ENCODE data around the gene SLC40A1. TPM values are rescaled to one million over a fixed set of nuclear protein-coding genes. Genes with fewer than 3 reads are reported as not detected.

SLC40A1 gene
- total and polyA plus RNA-seq, 2 of the 13 experiments (the other 11 are each of a cell fraction or from before 2014, with no cell fraction given): 10.6 to 24.9 TPM

DNA sequence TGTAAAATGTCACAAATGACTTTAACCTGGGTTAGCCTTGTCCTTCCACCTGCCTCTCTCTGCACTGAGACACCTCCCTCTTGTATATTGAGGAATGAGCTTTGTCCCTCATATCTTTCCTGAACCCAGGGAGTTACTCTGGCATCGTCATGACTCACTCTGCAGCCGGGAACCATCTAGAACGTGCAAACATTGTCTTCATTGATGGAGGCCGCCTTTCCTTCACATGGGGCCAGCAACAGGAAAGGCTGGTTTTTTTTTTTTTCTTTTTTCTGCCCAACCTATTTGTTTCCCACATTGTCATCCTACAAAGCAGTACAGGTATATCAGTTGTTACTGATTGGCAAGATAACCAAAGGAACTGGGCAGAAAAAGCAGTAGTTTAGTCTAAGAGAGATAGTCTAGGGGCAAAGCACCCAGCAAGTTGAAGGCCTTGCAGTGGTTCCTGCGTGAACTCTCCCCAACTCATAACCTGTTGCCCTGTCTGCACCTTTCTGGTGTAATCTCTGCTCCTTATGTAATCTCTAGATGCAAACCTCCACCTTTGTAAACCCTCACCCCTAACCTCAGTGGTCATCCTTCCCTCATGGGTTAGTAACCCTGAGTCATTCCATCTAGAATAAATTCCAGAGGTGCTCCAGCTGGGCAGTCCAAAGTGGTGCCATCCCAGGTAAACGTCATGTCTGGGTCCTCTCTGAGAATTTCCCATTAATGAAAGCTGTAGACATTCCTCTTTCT, 38.3 kb downstream of the SLC40A1 start (continued):
- no peak for TF ChIP-seq SUZ12 (IDR thresholded peaks at IDR 0.05; ENCODE audit: low read depth, low read length)
- no peak for TF ChIP-seq RORA (CRISPR knock-in tag; IDR thresholded peaks at IDR 0.05)
- TF ChIP-seq SP2 (CRISPR knock-in tag; IDR thresholded peaks at IDR 0.05): no peak
- TF ChIP-seq NFAT5 (CRISPR knock-in tag; IDR thresholded peaks at IDR 0.05): no peak
- TF ChIP-seq CREB1 (IDR thresholded peaks at IDR 0.05): peak; percentile 33; the same call in 1 of the 2 replicates
- 0 out of 2 replicates have a peak, but pooled peaks have one; percentile 17 for TF ChIP-seq CREB1 (CRISPR knock-in tag; IDR thresholded peaks at IDR 0.05)
- no peak for TF ChIP-seq SAP130 (CRISPR knock-in tag; IDR thresholded peaks at IDR 0.05; ENCODE audit: low read depth)
- no peak for TF ChIP-seq ZNF230 (CRISPR knock-in tag; IDR thresholded peaks at IDR 0.05)
- TF ChIP-seq ZNF674 (CRISPR knock-in tag; IDR thresholded peaks at IDR 0.05; ENCODE audit: low read depth): no peak
- no peak for TF ChIP-seq BCL3 (CRISPR knock-in tag; IDR thresholded peaks at IDR 0.05)
- TF ChIP-seq ZNF329 (CRISPR knock-in tag; IDR thresholded peaks at IDR 0.05; ENCODE audit: low read depth): no peak
- 0 out of 2 replicates have a peak, but pooled peaks have one; percentile 33 for TF ChIP-seq ZNF563 (CRISPR knock-in tag; IDR thresholded peaks at IDR 0.05)
- TF ChIP-seq ZBTB3 (CRISPR knock-in tag; IDR thresholded peaks at IDR 0.05; ENCODE audit: borderline replicate concordance, low read depth): no peak
- no peak for TF ChIP-seq ZBTB10 (CRISPR knock-in tag; IDR thresholded peaks at IDR 0.05; ENCODE audit: borderline replicate concordance)
- TF ChIP-seq MIXL1 (CRISPR knock-in tag; IDR thresholded peaks at IDR 0.05): no peak
- no peak for TF ChIP-seq NR2C2 (CRISPR knock-in tag; IDR thresholded peaks at IDR 0.05; ENCODE audit: borderline replicate concordance)
- TF ChIP-seq CBX2 (IDR thresholded peaks at IDR 0.05; ENCODE audit: low read depth, low read length): no peak
- TF ChIP-seq CBX2 (CRISPR knock-in tag; IDR thresholded peaks at IDR 0.05; ENCODE audit: low read depth): no peak
- TF ChIP-seq PRDM4 (CRISPR knock-in tag; IDR thresholded peaks at IDR 0.05; ENCODE audit: borderline replicate concordance): no peak
